Duodenal mucosa (tissue), 2 donors: ENCODE data around the gene EGR2.
A peak's percentile ranks its signal among the peaks of the same experiment; 100 is the strongest.

Experiments used
- H3K27ac ChIP-seq: one replicate; pipeline ENCODE4 v1.7.0; 2013; ENCODE audit warnings: low read depth, low read length
- H3K27me3 ChIP-seq, 2 donors: one replicate each; pipeline ENCODE4 v1.7.0; 2013; ENCODE audit warnings: low read length in 2 of 2, control low read depth in 1 of 2; ENCODE audit not compliant: insufficient read depth in 2 of 2, control insufficient read depth in 1 of 2
- H3K36me3 ChIP-seq, 2 donors: one replicate each; pipeline ENCODE4 v1.7.0; 2013; ENCODE audit warnings: low read length in 2 of 2, control low read depth in 1 of 2; ENCODE audit not compliant: insufficient read depth in 2 of 2, control insufficient read depth in 1 of 2
- H3K4me1 ChIP-seq, 2 donors: one replicate each; pipeline ENCODE4 v1.7.0; 2013; ENCODE audit warnings: low read length in 2 of 2, control low read depth in 1 of 2; ENCODE audit not compliant: insufficient read depth in 2 of 2, control insufficient read depth in 1 of 2
- H3K4me3 ChIP-seq, 2 donors: one replicate each; pipeline ENCODE4 v1.7.0; 2013; ENCODE audit warnings: low read length in 2 of 2, low read depth in 1 of 2
- H3K9ac ChIP-seq, 2 donors: one replicate each; pipeline ENCODE4 v1.7.0; 2013; ENCODE audit warnings: low read length in 2 of 2, low read depth in 1 of 2
- H3K9me3 ChIP-seq, 2 donors: one replicate each; pipeline ENCODE4 v1.7.0; 2013; ENCODE audit warnings: low read length in 2 of 2, control low read depth in 1 of 2; ENCODE audit not compliant: control insufficient read depth in 1 of 2

EGR2 gene

GRCh38 chr10:62816331-62817120, at the start of gene EGR2:
TSS of gene EGR2 (minus strand) at chr10:62816366. CDS start at chr10:62816029, 337 bp downstream.
- Histone ChIP-seq H3K27ac (peak within 1 kb of the TSS; percentile 84), H3K9me3 (no peaks in the 10 kb centered on the region), H3K9ac (peak within 1 kb of the TSS; percentile 60 to 79), H3K4me3 (peak within 1 kb of the TSS; percentile 76 to 81), H3K4me1 (peaks cover 25 to 31% of the 10 kb centered on the region in 2 donors), H3K27me3 (peaks cover 47 to 53% of the 10 kb centered on the region in 2 donors), H3K36me3 (no peaks in the 10 kb centered on the region)

- no peak overlapping the region for H3K9ac ChIP-seq
- H3K27me3 ChIP-seq = no peaks in the 10 kb centered on the region
- no peaks in the 10 kb centered on the region for H3K36me3 ChIP-seq
- no peak overlapping the region for H3K4me3 ChIP-seq
- H3K4me1 ChIP-seq = peaks cover 0 to 11% of the 10 kb centered on the region in 2 donors
- no peaks in the 10 kb centered on the region for H3K9me3 ChIP-seq
- no peak overlapping the region for H3K27ac ChIP-seq
Observed at GRCh38 chr10:62862447-62862846, 46.3 kb upstream of the EGR2 start.

GRCh38 chr10:62861507-62861906, 45.3 kb upstream of the EGR2 start:
- no peak overlapping the region for H3K27ac ChIP-seq
- H3K27me3 ChIP-seq = no peaks in the 10 kb centered on the region
- H3K36me3 ChIP-seq = no peaks in the 10 kb centered on the region
- no peak overlapping the region for H3K9ac ChIP-seq
- peaks cover 0 to 11% of the 10 kb centered on the region in 2 donors for H3K4me1 ChIP-seq
- no peaks in the 10 kb centered on the region for H3K9me3 ChIP-seq
- H3K4me3 ChIP-seq = no peak overlapping the region

GRCh38 chr10:62860946-62861345, 44.8 kb upstream of the EGR2 start:
- Histone ChIP-seq H3K27ac (no peak overlapping the region), H3K27me3 (no peaks in the 10 kb centered on the region), H3K4me3 (no peak overlapping the region), H3K9ac (no peak overlapping the region), H3K4me1 (peaks cover 0 to 11% of the 10 kb centered on the region in 2 donors), H3K36me3 (no peaks in the 10 kb centered on the region), H3K9me3 (no peaks in the 10 kb centered on the region)

GRCh38 chr10:62858364-62858763, 42.2 kb upstream of the EGR2 start:
- Histone ChIP-seq H3K4me3 (no peak overlapping the region), H3K9ac (no peak overlapping the region), H3K27ac (no peak overlapping the region), H3K27me3 (no peaks in the 10 kb centered on the region), H3K4me1 (peaks cover 0 to 11% of the 10 kb centered on the region in 2 donors), H3K36me3 (no peaks in the 10 kb centered on the region), H3K9me3 (no peaks in the 10 kb centered on the region)

- H3K27me3 ChIP-seq = no peaks in the 10 kb centered on the region
- no peaks in the 10 kb centered on the region for H3K9me3 ChIP-seq
Observed at GRCh38 chr10:62856021-62856420, 39.9 kb upstream of the EGR2 start.

GRCh38 chr10:62853710-62854109, 37.5 kb upstream of the EGR2 start:
- no peaks in the 10 kb centered on the region for H3K36me3 ChIP-seq
- no peaks in the 10 kb centered on the region for H3K9me3 ChIP-seq
- no peak overlapping the region for H3K4me3 ChIP-seq
- no peak overlapping the region for H3K9ac ChIP-seq
- H3K27me3 ChIP-seq = no peaks in the 10 kb centered on the region
- H3K27ac ChIP-seq = no peak overlapping the region
- H3K4me1 ChIP-seq = peaks cover 0 to 3% of the 10 kb centered on the region in 2 donors

More at GRCh38 chr10:62856021-62856420, 39.9 kb upstream of the EGR2 start:
- H3K9ac ChIP-seq = no peak overlapping the region
- no peak overlapping the region for H3K27ac ChIP-seq
- peaks cover 3 to 9% of the 10 kb centered on the region in 2 donors for H3K4me1 ChIP-seq
- no peaks in the 10 kb centered on the region for H3K36me3 ChIP-seq
- no peak overlapping the region for H3K4me3 ChIP-seq

GRCh38 chr10:62852961-62853702, 37.0 kb upstream of the EGR2 start:
- H3K4me3 ChIP-seq = no peak overlapping the region
- H3K27me3 ChIP-seq = no peaks in the 10 kb centered on the region
- H3K36me3 ChIP-seq = no peaks in the 10 kb centered on the region
- H3K9ac ChIP-seq = no peak overlapping the region
- no peak overlapping the region for H3K27ac ChIP-seq
- no peaks in the 10 kb centered on the region for H3K9me3 ChIP-seq
- peaks cover 0 to 3% of the 10 kb centered on the region in 2 donors for H3K4me1 ChIP-seq

GRCh38 chr10:62851442-62851841, 35.3 kb upstream of the EGR2 start:
- no peaks in the 10 kb centered on the region for H3K36me3 ChIP-seq
- H3K27me3 ChIP-seq = no peaks in the 10 kb centered on the region
- H3K9me3 ChIP-seq = peaks cover 0 to 6% of the 10 kb centered on the region in 2 donors
- peaks cover 0 to 3% of the 10 kb centered on the region in 2 donors for H3K4me1 ChIP-seq
- no peak overlapping the region for H3K9ac ChIP-seq
- no peak overlapping the region for H3K4me3 ChIP-seq
- H3K27ac ChIP-seq = no peak overlapping the region

GRCh38 chr10:62850646-62851045, 34.5 kb upstream of the EGR2 start:
- Histone ChIP-seq H3K4me1 (peaks cover 0 to 3% of the 10 kb centered on the region in 2 donors), H3K4me3 (no peak overlapping the region), H3K27ac (no peak overlapping the region), H3K9me3 (peaks cover 0 to 6% of the 10 kb centered on the region in 2 donors), H3K27me3 (no peaks in the 10 kb centered on the region), H3K36me3 (no peaks in the 10 kb centered on the region), H3K9ac (no peak overlapping the region)
